OCI-LY3 (cell line): ENCODE measurements around the gene RORB.

Experiments used
- H2AFZ ChIP-seq: fragments of 200-600, 300-600 bp; shearing (Covaris generic); 2 replicates; pipeline ENCODE4 v1.6.0; 2014; ENCODE audit warnings: antibody characterized with exemption, low read depth, low read length
- H3K27ac ChIP-seq: fragments of 200-600, 300-600 bp; sonication (generic); 2 replicates; pipeline ENCODE4 v1.5.1; 2014; ENCODE audit warnings: mild to moderate bottlenecking, low read length, moderate library complexity, mixed read lengths
- H3K27me3 ChIP-seq: fragments of 200-600, 300-600 bp; sonication (generic); 2 replicates; pipeline ENCODE4 v1.6.1; 2014; ENCODE audit warnings: low read depth, low read length, mixed read lengths
- H3K36me3 ChIP-seq: fragments of 200-600, 300-600 bp; sonication (generic); replicated peaks from 2 replicates; pipeline ENCODE3; 2014; ENCODE audit warnings: low read depth, low read length, mixed read lengths
- H3K4me1 ChIP-seq: fragments of 300-600, 200-600 bp; sonication (generic); 2 replicates; pipeline ENCODE4 v1.6.1; 2014; ENCODE audit warnings: low read length, mixed read lengths
- H3K4me2 ChIP-seq: fragments of 200-600, 300-600 bp; sonication (generic); 2 replicates; pipeline ENCODE4 v1.6.1; 2014; ENCODE audit warnings: low read length, mixed read lengths
- H3K4me3 ChIP-seq: fragments of 300-600, 200-600 bp; sonication (generic); 2 replicates; pipeline ENCODE4 v1.5.1; 2014; ENCODE audit warnings: antibody characterized with exemption, mild to moderate bottlenecking, low read length, moderate library complexity
- H3K79me2 ChIP-seq: fragments of 300-600, 200-600 bp; shearing (Covaris generic); 2 replicates; pipeline ENCODE4 v1.6.1; 2014; ENCODE audit warnings: mild to moderate bottlenecking, low read length, mixed read lengths
- H3K9ac ChIP-seq: fragments of 300-600, 200-600 bp; shearing (Covaris generic); 2 replicates; pipeline ENCODE4 v1.6.0; 2014; ENCODE audit warnings: mild to moderate bottlenecking, low read length, moderate library complexity
- H3K9me3 ChIP-seq: fragments of 200-600, 300-600 bp; shearing (Covaris generic); 2 replicates; pipeline ENCODE4 v1.6.1; 2014; ENCODE audit warnings: low read length, mixed read lengths; ENCODE audit not compliant: insufficient read depth
- H4K20me1 ChIP-seq: fragments of 200-600, 300-600 bp; sonication (generic); 2 replicates; pipeline ENCODE4 v1.6.1; 2016; ENCODE audit warnings: low read length, mixed read lengths; ENCODE audit not compliant: insufficient read depth
- CTCF ChIP-seq: fragments of 200-600, 300-600 bp; sonication (generic); IDR thresholded peaks from 2 replicates; pipeline ENCODE4 v1.5.1; 2014; ENCODE audit warnings: antibody characterized with exemption, low read length, low read depth
- EZH2phosphoT487 ChIP-seq: fragments of 200-600 bp; shearing (Covaris generic); IDR thresholded peaks from 2 replicates; pipeline ENCODE4 v1.6.1; 2018; ENCODE audit warnings: antibody characterized with exemption, mixed run types, low read depth

The RORB gene

GRCh38 chr9:74721696-74722660, 224.8 kb downstream of the RORB start:
- TF ChIP-seq EZH2phosphoT487 (no peak), CTCF (no peak)
- Histone ChIP-seq H4K20me1 (no peaks in the 10 kb centered on the region), H3K4me2 (no peak overlapping the region), H3K36me3 (no peaks in the 10 kb centered on the region), H3K9me3 (no peaks in the 10 kb centered on the region), H3K27ac (no peak overlapping the region), H3K27me3 (no peaks in the 10 kb centered on the region), H3K4me1 (no peaks in the 10 kb centered on the region), H3K4me3 (no peak overlapping the region), H3K79me2 (no peaks in the 10 kb centered on the region), H2AFZ (no peak overlapping the region), H3K9ac (no peak overlapping the region)

GRCh38 chr9:74724317-74724716, 227.2 kb downstream of the RORB start:
- no peak overlapping the region for H2AFZ ChIP-seq
- no peaks in the 10 kb centered on the region for H3K9me3 ChIP-seq
- no peaks in the 10 kb centered on the region for H4K20me1 ChIP-seq
- H3K9ac ChIP-seq = no peak overlapping the region
- H3K79me2 ChIP-seq = no peaks in the 10 kb centered on the region
- no peak overlapping the region for H3K4me3 ChIP-seq
- TF ChIP-seq EZH2phosphoT487 (no peak), CTCF (no peak)
- H3K27ac ChIP-seq = no peak overlapping the region
- no peaks in the 10 kb centered on the region for H3K27me3 ChIP-seq
- no peaks in the 10 kb centered on the region for H3K4me1 ChIP-seq
- no peaks in the 10 kb centered on the region for H3K36me3 ChIP-seq
- H3K4me2 ChIP-seq = no peak overlapping the region

GRCh38 chr9:74726581-74726980, 229.4 kb downstream of the RORB start:
- H3K4me3 ChIP-seq = no peak overlapping the region
- no peak overlapping the region for H3K4me2 ChIP-seq
- H3K4me1 ChIP-seq = no peaks in the 10 kb centered on the region
- H3K79me2 ChIP-seq = no peaks in the 10 kb centered on the region
- TF ChIP-seq CTCF = no peak
- no peak for TF ChIP-seq EZH2phosphoT487
- no peaks in the 10 kb centered on the region for H3K36me3 ChIP-seq
- H4K20me1 ChIP-seq = no peaks in the 10 kb centered on the region
- no peak overlapping the region for H2AFZ ChIP-seq
- H3K9ac ChIP-seq = no peak overlapping the region
- H3K27ac ChIP-seq = no peak overlapping the region
- H3K9me3 ChIP-seq = no peaks in the 10 kb centered on the region
- no peaks in the 10 kb centered on the region for H3K27me3 ChIP-seq

GRCh38 chr9:74728176-74728575, 231.0 kb downstream of the RORB start:
- H3K27me3 ChIP-seq = no peaks in the 10 kb centered on the region
- H3K4me2 ChIP-seq = no peak overlapping the region
- no peaks in the 10 kb centered on the region for H3K9me3 ChIP-seq
- no peak overlapping the region for H2AFZ ChIP-seq
- no peaks in the 10 kb centered on the region for H4K20me1 ChIP-seq
- TF ChIP-seq CTCF (no peak), EZH2phosphoT487 (no peak)
- no peaks in the 10 kb centered on the region for H3K79me2 ChIP-seq
- no peak overlapping the region for H3K4me3 ChIP-seq
- no peaks in the 10 kb centered on the region for H3K36me3 ChIP-seq
- no peak overlapping the region for H3K27ac ChIP-seq
- no peaks in the 10 kb centered on the region for H3K4me1 ChIP-seq
- H3K9ac ChIP-seq = no peak overlapping the region
